CD4-positive, alpha-beta T cell (primary cell): ENCODE results near the gene PIN1. TPM values are rescaled to one million over a fixed set of nuclear protein-coding genes. Genes with fewer than 3 reads are reported as not detected.

ENCODE experiments used
- ATAC-seq: fragments of 200-7000 bp; cut with Tn5 transposase; one replicate; pipeline ENCODE4 v1.10.0; 2022; ENCODE audit warnings: mild to moderate bottlenecking; ENCODE audit not compliant: poor library complexity
- CTCF ChIA-PET: fragments of 350-600 bp; sonication (Branson Sonifier 250); formaldehyde crosslinking; loops from one replicate; lab custom pipeline; 2021; ENCODE audit warnings: antibody characterized with exemption, inconsistent platforms; lab: Charles Lee
- POLR2A ChIA-PET: fragments of 350-600 bp; sonication (Branson Sonifier 250); formaldehyde crosslinking; loops from one replicate; lab custom pipeline; 2021; ENCODE audit warnings: antibody characterized with exemption, inconsistent platforms; lab: Charles Lee
- DNase-seq, 14 experiments: peaks; one replicate each; pipeline ENCODE4 v3.0.0-alpha.2; 2013 to 2020; ENCODE audit warnings: mixed read lengths in 2 of 14
- H3K27ac ChIP-seq, 2 donors: one replicate each; pipeline versions ENCODE4 v1.5.1 to v1.7.0; 2013; ENCODE audit warnings: low read length in 2 of 2, low read depth in 1 of 2, mild to moderate bottlenecking in 1 of 2
- H3K27me3 ChIP-seq, 2 experiments: 1 replicate in 1 of 2; 2 replicates in 1 of 2; pipeline versions ENCODE4 v1.6.1 to v1.7.0; 2013; ENCODE audit warnings: low read length in 2 of 2, control low read depth in 1 of 2, mild to moderate bottlenecking in 1 of 2, moderate library complexity in 1 of 2; ENCODE audit not compliant: insufficient read depth in 2 of 2, control insufficient read depth in 1 of 2
- H3K36me3 ChIP-seq: one replicate; pipeline ENCODE4 v1.6.1; 2013; ENCODE audit warnings: low read length, control low read depth; ENCODE audit not compliant: insufficient read depth
- H3K4me1 ChIP-seq: one replicate; pipeline ENCODE4 v1.6.1; 2013; ENCODE audit warnings: low read length, control low read depth; ENCODE audit not compliant: insufficient read depth
- H3K4me3 ChIP-seq: one replicate; pipeline ENCODE4 v1.5.1; 2013; ENCODE audit warnings: mild to moderate bottlenecking, low read length, moderate library complexity
- H3K9me3 ChIP-seq, 2 experiments: 1 replicate in 1 of 2; 2 replicates in 1 of 2; pipeline versions ENCODE4 v1.6.1 to v1.7.0; 2013; ENCODE audit warnings: low read length in 2 of 2, mild to moderate bottlenecking in 2 of 2, control low read depth in 1 of 2, moderate library complexity in 1 of 2; ENCODE audit not compliant: control insufficient read depth in 1 of 2, insufficient read depth in 1 of 2
- H3K27ac Mint-ChIP-seq: one replicate; pipeline ENCODE4 v1.8.0; 2020; ENCODE audit warnings: mixed read lengths
- H3K27me3 Mint-ChIP-seq: one replicate; pipeline ENCODE4 v1.8.0; 2021; ENCODE audit warnings: mixed read lengths
- H3K36me3 Mint-ChIP-seq: one replicate; pipeline ENCODE4 v1.8.0; 2021; ENCODE audit warnings: low read depth, mixed read lengths
- H3K4me1 Mint-ChIP-seq: one replicate; pipeline ENCODE4 v1.8.0; 2021; ENCODE audit warnings: low read depth, mixed read lengths
- H3K4me3 Mint-ChIP-seq: one replicate; pipeline ENCODE4 v1.8.0; 2020; ENCODE audit warnings: mild to moderate bottlenecking, mixed read lengths
- H3K9me3 Mint-ChIP-seq: one replicate; pipeline ENCODE4 v1.8.0; 2020; ENCODE audit warnings: mixed read lengths
- intact Hi-C, 2 experiments: fragments of 100-400 bp; cut with DNase I in 1 of 2; cut with micrococcal nuclease in 1 of 2; formaldehyde crosslinking; loops; one replicate each; pipeline versions ENCODE4 v1.15.1 to v1.9.0; 2023 to 2025; cut with DNase I, micrococcal nuclease
- total RNA-seq, 174 experiments: library from RNA in 2 of 174; stranded (reverse) in 2 of 174; gene quantifications; one replicate each; pipeline ENCODE4 v1.2.3 and lab custom pipeline; 2021 to 2026
- TF ChIP-seq, protein P1 (sequence below): fragments of 200-600 bp; IDR thresholded peaks from one replicate; pipeline ENCODE4 v1.8.0; 2022; ENCODE audit warnings: antibody characterized with exemption, mild to moderate bottlenecking

PIN1 gene
- total RNA-seq, 2 experiments from 2014 or later = 33.2 to 35.3 TPM

DNA sequence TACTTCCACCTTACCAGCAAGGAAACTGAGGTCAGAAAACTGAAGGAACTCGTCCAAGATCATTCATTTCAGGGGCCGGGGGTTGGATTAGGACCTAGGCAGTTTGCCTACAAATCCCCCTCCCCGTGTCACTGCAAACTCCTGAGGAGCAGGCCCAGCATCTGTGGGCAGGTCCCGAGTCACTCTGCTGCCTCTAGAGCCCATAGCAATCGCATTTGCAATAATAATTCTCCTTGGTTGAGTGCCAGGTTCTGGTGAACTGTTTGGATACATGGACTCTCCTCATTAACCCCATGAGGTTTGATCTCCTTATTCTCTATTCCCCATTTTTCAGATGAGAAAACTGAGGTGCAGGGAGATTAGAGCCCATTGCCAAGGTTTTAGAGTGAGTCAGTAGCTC is 903 bp downstream of the PIN1 start:
- intact Hi-C loops = loop anchor here (2.0 to 10.0 kb wide), 4 partner anchors 27 to 569 kb away; partner anchors contain the start of genes CDC37 (in 1 of the 2), MRPL4 (in 1 of the 2) and SHFL (in 1 of the 2)
- Mint-ChIP-seq H3K4me3 (peak overlapping the region; percentile 89), H3K27ac (peak overlapping the region; percentile 82), H3K36me3 (peaks cover 43% of the 10 kb centered on the region), H3K9me3 (no peaks in the 10 kb centered on the region), H3K27me3 (no peaks in the 10 kb centered on the region), H3K4me1 (peaks cover 21% of the 10 kb centered on the region)
- POLR2A ChIA-PET = interaction anchor here (1.1 to 1.3 kb wide), 2 partner anchors 8 to 435 kb away, joined by 3 to 4 read pairs; partner anchors contain the start of gene UBL5
- DNase-seq = peak in 1 of 14 experiments; percentile 31
- TF ChIP-seq, protein P1, sequence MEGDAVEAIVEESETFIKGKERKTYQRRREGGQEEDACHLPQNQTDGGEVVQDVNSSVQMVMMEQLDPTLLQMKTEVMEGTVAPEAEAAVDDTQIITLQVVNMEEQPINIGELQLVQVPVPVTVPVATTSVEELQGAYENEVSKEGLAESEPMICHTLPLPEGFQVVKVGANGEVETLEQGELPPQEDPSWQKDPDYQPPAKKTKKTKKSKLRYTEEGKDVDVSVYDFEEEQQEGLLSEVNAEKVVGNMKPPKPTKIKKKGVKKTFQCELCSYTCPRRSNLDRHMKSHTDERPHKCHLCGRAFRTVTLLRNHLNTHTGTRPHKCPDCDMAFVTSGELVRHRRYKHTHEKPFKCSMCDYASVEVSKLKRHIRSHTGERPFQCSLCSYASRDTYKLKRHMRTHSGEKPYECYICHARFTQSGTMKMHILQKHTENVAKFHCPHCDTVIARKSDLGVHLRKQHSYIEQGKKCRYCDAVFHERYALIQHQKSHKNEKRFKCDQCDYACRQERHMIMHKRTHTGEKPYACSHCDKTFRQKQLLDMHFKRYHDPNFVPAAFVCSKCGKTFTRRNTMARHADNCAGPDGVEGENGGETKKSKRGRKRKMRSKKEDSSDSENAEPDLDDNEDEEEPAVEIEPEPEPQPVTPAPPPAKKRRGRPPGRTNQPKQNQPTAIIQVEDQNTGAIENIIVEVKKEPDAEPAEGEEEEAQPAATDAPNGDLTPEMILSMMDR = no peak
- Histone ChIP-seq H3K27me3 (no peaks in the 10 kb centered on the region), H3K36me3 (peaks cover 29% of the 10 kb centered on the region), H3K4me3 (peak overlapping the region; percentile 81), H3K4me1 (peaks cover 33% of the 10 kb centered on the region), H3K27ac (no peak overlapping the region), H3K9me3 (no peaks in the 10 kb centered on the region)
- ATAC-seq = no peak
- CTCF ChIA-PET = interaction anchor here (1.3 kb wide), 1 partner anchor 8 kb away, joined by 3 read pairs; no protein-coding TSS in a partner anchor

DNA sequence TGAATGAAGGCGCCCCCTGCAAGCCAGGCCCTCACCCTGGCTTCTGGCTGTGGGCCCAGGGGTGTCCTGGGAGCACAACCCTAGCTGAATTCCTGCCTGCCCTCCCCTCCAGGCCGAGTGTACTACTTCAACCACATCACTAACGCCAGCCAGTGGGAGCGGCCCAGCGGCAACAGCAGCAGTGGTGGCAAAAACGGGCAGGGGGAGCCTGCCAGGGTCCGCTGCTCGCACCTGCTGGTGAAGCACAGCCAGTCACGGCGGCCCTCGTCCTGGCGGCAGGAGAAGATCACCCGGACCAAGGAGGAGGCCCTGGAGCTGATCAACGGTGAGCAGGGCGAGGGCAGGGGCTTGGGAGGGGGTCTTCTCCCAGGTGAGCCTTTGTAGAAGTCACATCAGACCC is 3.2 kb downstream of the PIN1 start:
- ATAC-seq (no peak), DNase-seq (no peak)
- peaks cover 28% of the 10 kb centered on the region for H3K4me1 Mint-ChIP-seq
- intact Hi-C loops = loop anchor here (10.0 kb wide), 3 partner anchors 246 to 566 kb away; partner anchors contain the start of genes CDC37 (in 1 of the 2), MRPL4 (in 1 of the 2) and SHFL (in 1 of the 2)
- ChIA-PET POLR2A (interaction anchor here (1.1 kb wide), 1 partner anchor 20 kb away, joined by 6 read pairs; no protein-coding TSS in a partner anchor), CTCF (no interaction called here)
- TF ChIP-seq, protein P1 = no peak
- no peak overlapping the region for H3K27ac Mint-ChIP-seq
- H3K36me3 Mint-ChIP-seq = peaks cover 66% of the 10 kb centered on the region
- H3K9me3 Mint-ChIP-seq = no peaks in the 10 kb centered on the region
- Histone ChIP-seq H3K9me3 (peaks cover 0 to 12% of the 10 kb centered on the region in 2 experiments), H3K27ac (no peak overlapping the region), H3K36me3 (peaks cover 48% of the 10 kb centered on the region), H3K4me1 (peaks cover 33% of the 10 kb centered on the region), H3K27me3 (no peaks in the 10 kb centered on the region), H3K4me3 (no peak overlapping the region)
- H3K4me3 Mint-ChIP-seq = no peak overlapping the region
- H3K27me3 Mint-ChIP-seq = no peaks in the 10 kb centered on the region

DNA sequence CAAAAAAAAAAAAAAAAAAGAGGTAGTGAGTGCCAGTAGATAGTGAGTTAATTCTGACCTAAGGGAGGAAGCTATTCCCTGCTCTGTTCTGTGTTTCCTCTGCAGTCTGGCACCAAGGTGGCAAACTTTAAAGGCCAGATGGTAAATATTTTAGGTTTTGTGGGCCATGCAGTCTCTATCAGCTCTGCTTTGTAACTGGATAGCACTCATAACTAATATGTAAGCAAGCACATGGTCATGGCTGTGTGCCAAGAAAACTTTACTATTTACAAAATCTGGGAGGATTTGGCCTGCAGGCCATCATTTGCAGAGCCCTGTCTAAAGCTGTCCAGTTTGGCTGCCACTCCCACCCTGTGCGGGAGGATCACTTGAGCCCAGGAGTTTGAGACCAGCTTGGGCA is 4.3 kb downstream of the PIN1 start:
- intact Hi-C loops = loop anchor here (10.0 kb wide), 3 partner anchors 245 to 565 kb away; partner anchors contain the start of genes CDC37 (in 1 of the 2), MRPL4 (in 1 of the 2) and SHFL (in 1 of the 2)
- no peak for ATAC-seq

More for the DNA sequence above, 4.3 kb downstream of the PIN1 start:
- POLR2A ChIA-PET = interaction anchor here (0.7 to 1.3 kb wide), 2 partner anchors 19 to 30 kb away, joined by 3 to 6 read pairs; no protein-coding TSS in a partner anchor
- Histone ChIP-seq H3K27ac (no peak overlapping the region), H3K4me3 (no peak overlapping the region), H3K9me3 (peaks cover 0 to 20% of the 10 kb centered on the region in 2 experiments), H3K27me3 (no peaks in the 10 kb centered on the region), H3K36me3 (peaks cover 58% of the 10 kb centered on the region), H3K4me1 (peaks cover 32% of the 10 kb centered on the region)
- TF ChIP-seq, protein P1 = no peak
- Mint-ChIP-seq H3K36me3 (peaks cover 75% of the 10 kb centered on the region), H3K4me1 (peaks cover 28% of the 10 kb centered on the region), H3K4me3 (no peak overlapping the region), H3K9me3 (no peaks in the 10 kb centered on the region), H3K27ac (no peak overlapping the region), H3K27me3 (no peaks in the 10 kb centered on the region)
- CTCF ChIA-PET = interaction anchor here (0.6 to 1.2 kb wide), 2 partner anchors 19 to 162 kb away, joined by 3 to 4 read pairs; no protein-coding TSS in a partner anchor
- no peak for DNase-seq
